SK-N-SH treated with all-trans-retinoic acid at 6 μM for 48 hours (cell line): ENCODE measurements around the gene GBE1.

ENCODE experiments used
- ATAC-seq: fragments of 200-7000 bp; cut with Tn5 transposase; 3 replicates; pipeline ENCODE4 v1.9.1; 2020; ENCODE audit warnings: mild to moderate bottlenecking, moderate library complexity
- BACH2 ChIP-seq: fragments of 250-450 bp; sonication (Bioruptor Pico); IDR thresholded peaks from 2 replicates; pipeline ENCODE4 v1.9.0; 2021; ENCODE audit warnings: mild to moderate bottlenecking, borderline replicate concordance
- CREB5 ChIP-seq: fragments of 250-450 bp; sonication (Bioruptor Pico); IDR thresholded peaks from 2 replicates; pipeline ENCODE4 v1.5.1; 2020; ENCODE audit warnings: low read depth, mild to moderate bottlenecking, moderate library complexity
- CSRNP3 ChIP-seq: fragments of 250-450 bp; sonication (Bioruptor Pico); IDR thresholded peaks from 2 replicates; pipeline ENCODE4 v1.5.1; 2021; ENCODE audit warnings: mild to moderate bottlenecking, moderate library complexity
- ESRRG ChIP-seq: fragments of 250-450 bp; sonication (Bioruptor Pico); IDR thresholded peaks from 2 replicates; pipeline ENCODE4 v1.6.1; 2021; ENCODE audit warnings: mild to moderate bottlenecking
- GLIS3 ChIP-seq: fragments of 250-450 bp; sonication (Bioruptor Pico); IDR thresholded peaks from 2 replicates; pipeline ENCODE4 v1.5.0; 2020; ENCODE audit warnings: mild to moderate bottlenecking, moderate library complexity
- ISL1 ChIP-seq: fragments of 250-450 bp; sonication (Bioruptor Pico); IDR thresholded peaks from 2 replicates; pipeline ENCODE4 v2.1.2; 2022; ENCODE audit warnings: mild to moderate bottlenecking, moderate library complexity
- OSR1 ChIP-seq: fragments of 250-450 bp; sonication (Bioruptor Pico); IDR thresholded peaks from 2 replicates; pipeline ENCODE4 v1.8.0; 2022; ENCODE audit warnings: moderate library complexity, mild to moderate bottlenecking, inconsistent platforms
- PATZ1 ChIP-seq: fragments of 250-450 bp; sonication (Bioruptor Pico); IDR thresholded peaks from 2 replicates; pipeline ENCODE4 v1.8.0; 2020; ENCODE audit warnings: mild to moderate bottlenecking, moderate library complexity, borderline replicate concordance
- PPARA ChIP-seq: fragments of 250-450 bp; sonication (Bioruptor Pico); IDR thresholded peaks from 2 replicates; pipeline ENCODE4 v1.5.0; 2020; ENCODE audit warnings: mild to moderate bottlenecking, borderline replicate concordance
- RARB ChIP-seq: fragments of 250-450 bp; sonication (Bioruptor Pico); IDR thresholded peaks from 2 replicates; pipeline ENCODE4 v1.8.0; 2021; ENCODE audit warnings: mild to moderate bottlenecking, moderate library complexity
- SNAI2 ChIP-seq: fragments of 250-450 bp; sonication (Bioruptor Pico); IDR thresholded peaks from 2 replicates; pipeline ENCODE4 v1.5.0; 2020; ENCODE audit warnings: mild to moderate bottlenecking, moderate library complexity
- TCF4 ChIP-seq: fragments of 250-450 bp; sonication (Bioruptor Pico); IDR thresholded peaks from 2 replicates; pipeline ENCODE4 v1.8.0; 2021; ENCODE audit warnings: mild to moderate bottlenecking, moderate library complexity, borderline replicate concordance
- TOX ChIP-seq: fragments of 250-450 bp; sonication (Bioruptor Pico); IDR thresholded peaks from 2 replicates; pipeline ENCODE4 v1.8.0; 2021; ENCODE audit warnings: mild to moderate bottlenecking, moderate library complexity, borderline replicate concordance
- TSHZ2 ChIP-seq: fragments of 250-450 bp; sonication (Bioruptor Pico); IDR thresholded peaks from 2 replicates; pipeline ENCODE4 v1.5.0; 2020; ENCODE audit warnings: mild to moderate bottlenecking, moderate library complexity
- ZC3H10 ChIP-seq: fragments of 250-450 bp; sonication (Bioruptor Pico); IDR thresholded peaks from 2 replicates; pipeline ENCODE4 v1.5.1; 2021; ENCODE audit warnings: mild to moderate bottlenecking, moderate library complexity
- ZFP3 ChIP-seq: fragments of 250-450 bp; sonication (Bioruptor Pico); IDR thresholded peaks from 2 replicates; pipeline ENCODE4 v1.5.0; 2020; ENCODE audit warnings: mild to moderate bottlenecking, moderate library complexity
- ZFP30 ChIP-seq: fragments of 450-650 bp; formaldehyde crosslinking; IDR thresholded peaks from 2 replicates; pipeline ENCODE4 v1.5.0; 2022; ENCODE audit warnings: mild to moderate bottlenecking, moderate library complexity
- ZNF565 ChIP-seq: fragments of 450-650 bp; formaldehyde crosslinking; conservative IDR thresholded peaks from 2 replicates; pipeline ENCODE4 v1.5.0; 2020; ENCODE audit warnings: low read depth, mild to moderate bottlenecking, moderate library complexity
- ZNF8 ChIP-seq: fragments of 450-650 bp; formaldehyde crosslinking; IDR thresholded peaks from 2 replicates; pipeline ENCODE4 v1.5.0; 2020; ENCODE audit warnings: mild to moderate bottlenecking, moderate library complexity

The GBE1 gene

GRCh38 chr3:81726735-81727134 lies 34.7 kb downstream of the GBE1 start:
- TF ChIP-seq ISL1 (no peak), TSHZ2 (no peak), PPARA (CRISPR knock-in tag) (no peak), ZNF8 (CRISPR knock-in tag) (no peak), CREB5 (CRISPR knock-in tag) (no peak), TCF4 (CRISPR knock-in tag) (no peak), ZFP3 (CRISPR knock-in tag) (no peak), SNAI2 (no peak), BACH2 (CRISPR knock-in tag) (no peak), ESRRG (CRISPR knock-in tag) (no peak), PATZ1 (CRISPR knock-in tag) (no peak), ZC3H10 (CRISPR knock-in tag) (no peak)
- ATAC-seq = no peak

GRCh38 chr3:81726132-81726531 lies 35.3 kb downstream of the GBE1 start:
- no peak for TF ChIP-seq OSR1 (CRISPR knock-in tag)
- no peak for TF ChIP-seq ZC3H10 (CRISPR knock-in tag)
- TF ChIP-seq GLIS3 = no peak
- TF ChIP-seq SNAI2 = no peak
- TF ChIP-seq ESRRG (CRISPR knock-in tag) = no peak
- no peak for TF ChIP-seq CSRNP3
- no peak for TF ChIP-seq TSHZ2
- TF ChIP-seq RARB (CRISPR knock-in tag) = no peak
- TF ChIP-seq BACH2 (CRISPR knock-in tag) = no peak
- TF ChIP-seq ZFP30 = no peak
- TF ChIP-seq TOX (CRISPR knock-in tag) = no peak
- no peak for TF ChIP-seq ZNF8 (CRISPR knock-in tag)
- TF ChIP-seq CREB5 (CRISPR knock-in tag) = no peak
- no peak for TF ChIP-seq ZNF565 (CRISPR knock-in tag)
- TF ChIP-seq, all 23 proteins: peak for 0
- no peak for ATAC-seq
